Vein endothelial cell (primary cell): ENCODE results near the gene CASZ1. TPM values are rescaled to one million over a fixed set of nuclear protein-coding genes. Genes with fewer than 3 reads are reported as not detected.

Experiments
- small RNA-seq: library from RNA; depleted of rRNA; stranded (forward); fragments of <200 nt; gene quantifications from one replicate; pipeline ENCODE3, GENCODE V24; 2012
- total RNA-seq: library from RNA; depleted of rRNA; stranded (reverse); fragments of >200 nt; gene quantifications from 2 replicates; pipeline ENCODE4 v1.2.3, GENCODE V29; 2012

Gene CASZ1
- total RNA-seq: 1.7 and 2.9 TPM in 2 replicates

DNA sequence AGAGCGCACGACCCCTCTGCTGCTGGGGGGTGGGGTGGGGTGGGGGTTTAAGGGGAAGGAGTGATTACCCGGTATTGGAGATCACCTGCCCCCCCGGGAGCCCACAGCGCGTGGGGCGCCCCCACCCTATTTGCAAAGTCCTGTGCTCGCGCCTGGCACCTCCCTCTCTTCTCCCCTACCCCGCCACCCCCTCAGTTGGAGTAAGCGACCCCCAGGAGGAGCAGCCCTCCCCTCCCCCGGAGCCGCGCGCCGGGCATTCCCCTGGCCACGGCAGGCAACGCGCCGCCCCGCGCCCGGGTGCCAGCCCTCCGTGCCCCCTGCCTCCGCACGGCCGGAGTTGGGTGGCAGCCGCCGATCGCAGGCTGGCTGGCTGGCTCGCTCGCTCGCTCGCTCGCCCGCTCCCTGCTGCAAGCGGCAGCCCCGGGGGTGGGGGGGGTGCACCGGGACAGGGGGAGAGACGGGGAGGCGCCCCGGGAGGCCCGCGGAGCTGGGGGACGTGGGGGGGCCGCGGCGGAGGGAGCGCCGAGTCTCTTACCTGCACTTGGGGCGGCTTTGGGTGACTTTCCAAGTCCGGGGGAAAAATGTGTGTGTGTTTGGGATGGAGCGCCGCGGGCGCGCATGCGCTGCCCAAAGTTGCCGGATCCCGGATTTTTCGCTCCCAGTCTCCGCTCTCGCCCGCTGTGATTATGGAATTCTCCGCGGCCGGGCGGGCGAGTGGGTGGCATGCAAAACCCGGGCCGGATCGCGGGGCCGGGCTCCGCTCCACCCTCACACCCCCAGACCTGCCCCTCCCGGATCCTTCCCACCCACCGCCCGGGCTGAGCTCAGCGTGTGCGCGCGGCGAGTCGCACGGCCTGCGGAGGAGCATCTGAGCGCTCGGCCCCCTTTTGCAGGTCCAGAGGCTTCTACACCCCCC lies at the start of gene CASZ1:
CASZ1 (minus strand) TSS at position 618 of the 916 bp plus-strand sequence. CDS start 102,757 bp downstream, outside the sequence.

Small RNA genes within 50 kb of the gene (small RNA-seq; reads per million reads assigned to genes)
- gene RN7SL614P: not detected

Other genes with a start within 250 kb of the CASZ1 start
- 69.0 and 80.0 TPM in 2 replicates for gene TARDBP, start 216.0 kb upstream of the CASZ1 start, total RNA-seq